T-helper 2 cell treated with Interferon-gamma antibody and Interleukin-4, amounts not matched to agents 100 ng/mL and 5 ng/mL, for 36 hours (primary cell): Measurements from ENCODE around the gene FOSL2. TPM values are rescaled to one million over a fixed set of nuclear protein-coding genes. Genes with fewer than 3 reads are reported as not detected.

Source experiments
- intact Hi-C: fragments of 100-400 bp; cut with micrococcal nuclease; formaldehyde crosslinking; loops from one replicate; pipeline ENCODE4 v1.15.1; 2023
- total RNA-seq: library from RNA; stranded (reverse); gene quantifications from 2 replicates; pipeline ENCODE4 v1.2.3, GENCODE V29; 2022

FOSL2 gene
- total RNA-seq, 1 donor from 2014 or later: 30.5 TPM

- intact Hi-C loops: no loop called here
These were observed 35.6 kb upstream of the FOSL2 start for GRCh38 chr2:28357055-28357454.

GRCh38 chr2:28357948-28358667 is 34.5 kb upstream of the FOSL2 start:
- intact Hi-C loops: no loop called here

- intact Hi-C loops: loop anchor here (1.0 kb wide), 2 partner anchors 32 to 106 kb away; no protein-coding TSS in a partner anchor
These were observed 33.9 kb upstream of the FOSL2 start for GRCh38 chr2:28358668-28359201.

- intact Hi-C loops: loop anchor here (1.0 to 10.0 kb wide), 3 partner anchors 31 to 535 kb away; partner anchors contain the start of gene WDR43
These were observed 33.2 kb upstream of the FOSL2 start for GRCh38 chr2:28359222-28360057.

- intact Hi-C loops: loop anchor here (10.0 kb wide), 1 partner anchor 535 kb away; the partner anchor contains the start of gene WDR43
These were observed 32.5 kb upstream of the FOSL2 start for GRCh38 chr2:28360058-28360717.

GRCh38 chr2:28360718-28361293 is 31.9 kb upstream of the FOSL2 start:
- intact Hi-C loops: loop anchor here (10.0 kb wide), 1 partner anchor 534 kb away; the partner anchor contains the start of gene WDR43

- intact Hi-C loops: loop anchor here (10.0 kb wide), 1 partner anchor 533 kb away; the partner anchor contains the start of gene WDR43
These were observed 30.5 kb upstream of the FOSL2 start for GRCh38 chr2:28361991-28362710.

GRCh38 chr2:28362991-28363521 is 29.6 kb upstream of the FOSL2 start:
- intact Hi-C loops: loop anchor here (10.0 kb wide), 1 partner anchor 532 kb away; the partner anchor contains the start of gene WDR43

GRCh38 chr2:28363686-28364280 is 28.9 kb upstream of the FOSL2 start:
- intact Hi-C loops: loop anchor here (10.0 kb wide), 1 partner anchor 531 kb away; the partner anchor contains the start of gene WDR43

GRCh38 chr2:28364610-28365009 is 28.0 kb upstream of the FOSL2 start:
- intact Hi-C loops: loop anchor here (10.0 kb wide), 1 partner anchor 530 kb away; the partner anchor contains the start of gene WDR43

- intact Hi-C loops: loop anchor here (10.0 kb wide), 1 partner anchor 530 kb away; the partner anchor contains the start of gene WDR43
These were observed 27.5 kb upstream of the FOSL2 start for GRCh38 chr2:28365158-28365557.

- intact Hi-C loops: loop anchor here (1.0 to 10.0 kb wide), 3 partner anchors 24 to 529 kb away; partner anchors contain the start of genes TRMT61B and WDR43
These were observed 26.5 kb upstream of the FOSL2 start for GRCh38 chr2:28366149-28366495.

- intact Hi-C loops: loop anchor here (1.0 to 10.0 kb wide), 3 partner anchors 24 to 528 kb away; partner anchors contain the start of genes TRMT61B and WDR43
These were observed 26.0 kb upstream of the FOSL2 start for GRCh38 chr2:28366496-28367282.

- intact Hi-C loops: loop anchor here (2.0 to 10.0 kb wide), 2 partner anchors 503 to 527 kb away; partner anchors contain the start of genes TRMT61B and WDR43
These were observed 24.8 kb upstream of the FOSL2 start for GRCh38 chr2:28367667-28368356.

GRCh38 chr2:28368357-28368798 is 24.3 kb upstream of the FOSL2 start:
- intact Hi-C loops: loop anchor here (10.0 kb wide), 1 partner anchor 526 kb away; the partner anchor contains the start of gene WDR43

GRCh38 chr2:28369358-28369757 is 23.3 kb upstream of the FOSL2 start:
- intact Hi-C loops: loop anchor here (10.0 kb wide), 1 partner anchor 525 kb away; the partner anchor contains the start of gene WDR43

- intact Hi-C loops: no loop called here
These were observed 22.3 kb upstream of the FOSL2 start for GRCh38 chr2:28370354-28370753.
